GM10248 (cell line): ENCODE results near the gene FASTK.

Source experiments
- CTCF ChIA-PET: fragments of 300-600 bp; sonication (Branson Sonifier 250); formaldehyde crosslinking; extraction: SDS; loops from one replicate; lab custom pipeline; 2021; ENCODE audit warnings: antibody characterized with exemption; lab: Yijun Ruan, JAX
- POLR2A ChIA-PET: fragments of 350-650 bp; sonication (Branson Sonifier 250); formaldehyde crosslinking; extraction: SDS; loops from one replicate; lab custom pipeline; 2020; ENCODE audit warnings: antibody characterized with exemption; lab: Yijun Ruan, JAX
- DNase-seq: peaks from one replicate; pipeline ENCODE4 v3.0.0; 2012; ENCODE audit errors: extremely low spot score
- TF ChIP-seq, protein P1 (sequence below): IDR thresholded peaks from 2 replicates; pipeline ENCODE4 v1.5.1; 2012; ENCODE audit warnings: mild to moderate bottlenecking, low read depth; ENCODE audit errors: extremely low read depth, missing control alignments, control extremely low read depth

The FASTK gene

DNA sequence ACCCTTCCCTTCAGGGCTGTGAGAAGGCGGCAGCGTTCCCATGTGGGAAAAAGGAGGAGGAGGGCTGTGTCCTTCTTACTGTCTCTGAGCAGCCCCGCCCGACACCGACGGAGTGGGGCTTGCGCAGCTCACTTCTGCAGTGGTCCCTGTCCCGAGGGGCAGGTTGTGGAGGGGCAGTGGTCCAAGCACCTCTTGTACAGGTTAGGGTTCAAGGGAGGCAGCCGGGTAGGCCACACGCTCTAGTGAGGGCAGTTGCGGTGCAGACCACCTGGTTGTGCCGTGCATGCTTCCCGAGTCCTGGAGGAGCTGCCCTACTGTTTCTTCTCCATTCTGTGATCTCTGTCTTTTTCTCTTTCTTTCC lies 38.4 kb upstream of the FASTK start:
- TF ChIP-seq, protein P1, sequence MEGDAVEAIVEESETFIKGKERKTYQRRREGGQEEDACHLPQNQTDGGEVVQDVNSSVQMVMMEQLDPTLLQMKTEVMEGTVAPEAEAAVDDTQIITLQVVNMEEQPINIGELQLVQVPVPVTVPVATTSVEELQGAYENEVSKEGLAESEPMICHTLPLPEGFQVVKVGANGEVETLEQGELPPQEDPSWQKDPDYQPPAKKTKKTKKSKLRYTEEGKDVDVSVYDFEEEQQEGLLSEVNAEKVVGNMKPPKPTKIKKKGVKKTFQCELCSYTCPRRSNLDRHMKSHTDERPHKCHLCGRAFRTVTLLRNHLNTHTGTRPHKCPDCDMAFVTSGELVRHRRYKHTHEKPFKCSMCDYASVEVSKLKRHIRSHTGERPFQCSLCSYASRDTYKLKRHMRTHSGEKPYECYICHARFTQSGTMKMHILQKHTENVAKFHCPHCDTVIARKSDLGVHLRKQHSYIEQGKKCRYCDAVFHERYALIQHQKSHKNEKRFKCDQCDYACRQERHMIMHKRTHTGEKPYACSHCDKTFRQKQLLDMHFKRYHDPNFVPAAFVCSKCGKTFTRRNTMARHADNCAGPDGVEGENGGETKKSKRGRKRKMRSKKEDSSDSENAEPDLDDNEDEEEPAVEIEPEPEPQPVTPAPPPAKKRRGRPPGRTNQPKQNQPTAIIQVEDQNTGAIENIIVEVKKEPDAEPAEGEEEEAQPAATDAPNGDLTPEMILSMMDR = no peak
- ChIA-PET POLR2A (no interaction called here), CTCF (interaction anchor here (1.2 to 1.8 kb wide), 3 partner anchors 53 to 127 kb away, joined by 3 to 4 read pairs (median 4); no protein-coding TSS in a partner anchor)

DNA sequence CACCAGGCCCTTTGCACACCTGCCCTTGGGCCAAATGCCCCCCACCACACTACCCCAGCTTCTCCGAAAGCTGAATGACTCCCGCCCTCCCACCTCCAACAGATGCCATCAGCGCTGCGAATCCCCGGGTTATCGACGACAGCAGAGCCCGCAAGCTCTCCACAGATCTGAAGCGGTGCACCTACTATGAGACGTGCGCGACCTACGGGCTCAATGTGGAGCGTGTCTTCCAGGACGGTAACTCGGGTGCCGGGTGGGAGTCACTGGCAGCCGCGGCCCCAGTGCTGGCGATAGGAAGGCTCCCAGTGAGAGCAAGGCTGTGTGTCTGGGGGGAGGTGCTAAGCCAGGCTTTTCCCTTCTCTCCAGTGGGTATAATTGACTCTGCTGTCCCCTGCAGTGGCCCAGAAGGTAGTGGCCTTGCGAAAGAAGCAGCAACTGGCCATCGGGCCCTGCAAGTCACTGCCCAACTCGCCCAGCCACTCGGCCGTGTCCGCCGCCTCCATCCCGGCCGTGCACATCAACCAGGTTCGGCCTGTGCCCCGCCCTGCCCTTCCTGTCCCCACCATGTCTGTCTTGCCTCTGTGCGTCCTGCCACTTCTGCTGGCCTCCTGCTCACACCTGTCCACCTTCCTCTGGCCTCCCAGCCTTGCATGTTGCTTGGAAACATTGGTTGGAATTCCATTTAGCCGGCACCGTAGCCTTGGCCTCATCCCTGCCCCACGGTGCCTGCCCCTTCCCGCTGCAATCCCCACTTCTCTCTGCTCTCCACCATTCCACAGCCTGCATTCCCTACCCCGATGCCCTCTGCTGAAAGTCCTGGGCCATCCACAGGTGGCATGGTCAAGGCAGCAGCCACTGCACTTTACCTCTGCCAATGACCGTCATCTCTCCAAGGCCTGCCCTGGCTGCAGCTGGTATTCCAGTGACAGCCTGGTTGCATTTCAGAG lies 37.8 kb upstream of the FASTK start:
- TF ChIP-seq, protein P1 = no peak
- POLR2A ChIA-PET = no interaction called here
- CTCF ChIA-PET = interaction anchor here (1.5 to 1.8 kb wide), 3 partner anchors 10 to 128 kb away, joined by 3 to 6 read pairs (median 4); no protein-coding TSS in a partner anchor
- DNase-seq = no peak

More for the DNA sequence above, 38.4 kb upstream of the FASTK start:
- no peak for DNase-seq

DNA sequence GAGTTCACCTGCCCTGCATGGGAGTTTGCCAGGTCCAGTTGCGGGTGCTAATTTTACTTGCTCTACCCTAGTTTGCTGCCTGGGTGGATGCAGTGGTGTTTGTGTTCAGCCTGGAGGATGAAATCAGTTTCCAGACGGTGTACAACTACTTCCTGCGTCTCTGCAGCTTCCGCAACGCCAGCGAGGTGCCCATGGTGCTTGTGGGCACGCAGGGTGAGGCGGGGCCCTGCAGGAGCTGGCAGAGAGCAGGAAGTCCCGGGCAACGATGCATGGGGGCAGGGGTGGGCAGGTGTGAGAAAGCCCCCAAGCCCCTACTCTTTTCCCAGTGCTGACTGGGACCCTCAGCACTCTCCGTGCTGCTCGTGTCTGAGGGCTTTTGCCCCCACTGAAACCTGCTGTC lies 37.0 kb upstream of the FASTK start:
- POLR2A ChIA-PET = no interaction called here
- CTCF ChIA-PET = interaction anchor here (1.2 to 1.5 kb wide), 2 partner anchors 9 to 52 kb away, joined by 3 to 6 read pairs; no protein-coding TSS in a partner anchor
- TF ChIP-seq, protein P1 = no peak
- DNase-seq = no peak

DNA sequence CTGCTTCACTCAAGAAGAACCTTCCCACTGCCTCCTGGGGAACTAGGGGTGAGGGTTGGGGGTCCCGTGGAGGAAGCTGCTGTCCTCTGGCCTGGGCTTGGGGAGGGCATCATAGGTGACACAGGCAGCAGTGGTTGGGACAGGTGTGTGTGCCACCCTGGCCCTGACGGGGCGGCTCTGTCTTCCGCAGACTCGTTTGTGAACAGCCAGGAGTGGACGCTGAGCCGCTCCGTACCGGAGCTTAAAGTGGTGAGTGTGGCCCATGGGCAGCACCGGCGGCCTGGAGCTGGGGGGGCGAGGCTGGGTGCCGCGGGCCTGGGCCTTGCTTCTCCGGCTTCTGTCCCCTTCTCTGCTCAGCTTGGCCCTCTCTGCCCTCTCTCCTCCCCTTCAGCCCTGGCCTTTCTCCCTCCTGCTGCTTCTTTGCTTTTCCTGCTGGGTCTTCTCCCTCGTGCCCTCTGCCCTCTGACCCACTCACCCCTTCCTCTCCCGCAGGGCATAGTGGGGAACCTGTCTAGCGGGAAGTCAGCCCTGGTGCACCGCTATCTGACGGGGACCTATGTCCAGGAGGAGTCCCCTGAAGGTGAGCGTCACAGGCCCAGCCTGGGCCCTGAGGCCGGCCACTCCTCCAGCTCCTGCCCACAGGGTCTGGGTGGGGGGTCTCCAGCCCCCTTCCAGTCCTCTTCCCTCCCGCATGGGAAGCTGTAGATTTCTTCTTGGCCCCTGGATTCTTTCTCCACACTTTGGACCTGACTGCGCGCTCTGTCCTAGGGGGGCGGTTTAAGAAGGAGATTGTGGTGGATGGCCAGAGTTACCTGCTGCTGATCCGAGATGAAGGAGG lies 36.2 kb upstream of the FASTK start:
- TF ChIP-seq, protein P1 = no peak
- DNase-seq = no peak
- ChIA-PET POLR2A (no interaction called here), CTCF (interaction anchor here (1.2 to 1.5 kb wide), 2 partner anchors 8 to 53 kb away, joined by 3 to 6 read pairs; no protein-coding TSS in a partner anchor)

DNA sequence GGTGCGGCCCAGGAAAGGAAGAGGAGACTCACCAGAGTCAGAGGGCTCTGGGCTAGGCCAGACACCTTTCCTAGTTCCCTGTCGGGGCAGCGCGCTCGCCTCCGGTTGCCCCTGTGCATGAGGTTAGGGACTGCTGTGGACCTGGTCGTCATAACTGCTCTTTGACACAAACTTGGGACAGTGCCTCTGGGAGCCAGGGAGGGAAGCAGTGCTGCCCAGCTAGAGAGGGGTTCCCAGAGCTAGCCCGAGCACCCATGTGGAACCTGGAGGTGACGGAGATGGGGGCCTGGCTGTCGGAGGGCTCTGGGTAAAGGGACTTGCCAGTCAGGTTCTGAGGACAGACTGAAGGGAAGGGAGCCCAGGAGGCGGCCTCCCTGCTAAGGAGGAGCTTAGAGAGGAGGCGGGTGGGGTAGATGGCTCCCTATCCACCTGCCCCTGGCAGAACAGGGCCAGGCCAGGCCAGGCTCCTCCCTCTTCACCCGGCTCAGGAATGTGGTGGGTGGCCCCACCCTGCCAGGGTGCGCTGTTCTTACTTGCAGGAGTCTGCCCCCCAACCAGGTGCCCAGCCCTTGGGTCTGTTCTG lies 35.3 kb upstream of the FASTK start:
- TF ChIP-seq, protein P1 = no peak
- POLR2A ChIA-PET = no interaction called here
- CTCF ChIA-PET = interaction anchor here (6.0 kb wide), 1 partner anchor 8 kb away, joined by 49 read pairs; no protein-coding TSS in a partner anchor
- DNase-seq = no peak

DNA sequence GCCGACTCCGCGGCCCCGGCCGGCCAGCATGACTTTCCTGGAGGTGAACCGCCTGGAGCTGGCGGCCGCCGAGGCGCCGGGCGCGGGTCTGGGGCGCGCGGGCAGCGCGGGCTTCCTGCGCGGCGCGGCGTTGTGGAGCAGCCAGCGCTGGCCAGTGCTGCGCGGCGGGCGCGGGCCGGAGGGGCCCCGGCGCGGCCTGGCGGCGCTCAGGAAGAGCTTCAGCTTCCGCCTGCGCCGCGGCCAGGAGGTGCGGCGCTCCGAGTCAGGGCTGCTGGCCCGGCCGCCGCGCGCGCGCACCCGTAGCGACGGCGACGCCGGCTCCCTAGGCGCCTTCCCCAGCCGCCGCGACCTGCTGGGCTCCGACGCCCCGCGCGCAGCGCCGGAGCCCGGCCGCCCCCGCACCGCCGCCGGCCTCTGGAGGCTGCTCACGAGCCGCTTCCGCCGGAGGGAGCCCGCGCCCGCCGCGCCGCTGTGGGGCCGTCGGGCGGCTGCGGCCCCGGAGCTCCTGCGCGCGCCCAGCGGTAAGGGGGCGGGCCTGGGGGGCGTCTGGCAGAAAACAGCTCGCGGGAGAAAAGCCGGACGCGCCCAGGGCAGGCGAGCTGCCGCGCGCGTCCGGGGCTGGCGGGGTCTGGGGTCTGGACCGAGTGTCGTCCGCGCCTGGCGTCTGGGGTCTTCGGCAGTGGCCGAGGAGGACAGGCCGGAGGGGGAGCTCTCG lies 34.7 kb upstream of the FASTK start:
- TF ChIP-seq, protein P1 = no peak
- CTCF ChIA-PET = interaction anchor here (6.0 kb wide), 1 partner anchor 9 kb away, joined by 49 read pairs; no protein-coding TSS in a partner anchor
- POLR2A ChIA-PET = no interaction called here
- no peak for DNase-seq
